ENCODE data around the gene SLC6A2. TPM values are rescaled to one million over a fixed set of nuclear protein-coding genes. Genes with fewer than 3 reads are reported as not detected.

Gene SLC6A2
- total RNA-seq, 2 experiments from 2014 or later: not detected

GRCh38 chr16:55632259-55632658, 23.5 kb upstream of the SLC6A2 start:
- Mint-ChIP-seq H3K9me3 (ENCODE audit: insufficient read depth) (no peaks in the 10 kb centered on the region), H3K4me1 (ENCODE audit: low read depth) (no peaks in the 10 kb centered on the region), H3K4me3 (no peak overlapping the region), H3K27me3 (ENCODE audit: low read depth) (no peaks in the 10 kb centered on the region), H3K27ac (no peak overlapping the region), H3K36me3 (ENCODE audit: low read depth) (no peaks in the 10 kb centered on the region)
- POLR2A ChIA-PET: no interaction called here
- DNase-seq: no peak
- CTCF ChIA-PET: no interaction called here
- ATAC-seq: no peak

- H3K36me3 Mint-ChIP-seq (ENCODE audit: low read depth): no peaks in the 10 kb centered on the region
- ChIA-PET POLR2A (no interaction called here), CTCF (no interaction called here)
- H3K9me3 Mint-ChIP-seq (ENCODE audit: insufficient read depth): no peaks in the 10 kb centered on the region
- ATAC-seq (no peak), DNase-seq (no peak)
- H3K4me1 Mint-ChIP-seq (ENCODE audit: low read depth): no peaks in the 10 kb centered on the region
- no peak overlapping the region for H3K27ac Mint-ChIP-seq
- no peaks in the 10 kb centered on the region for H3K27me3 Mint-ChIP-seq (ENCODE audit: low read depth)
- H3K4me3 Mint-ChIP-seq: no peak overlapping the region
These were observed 21.6 kb upstream of the SLC6A2 start for GRCh38 chr16:55634193-55634592.

GRCh38 chr16:55638256-55638655, 17.5 kb upstream of the SLC6A2 start:
- H3K4me1 Mint-ChIP-seq (ENCODE audit: low read depth): no peaks in the 10 kb centered on the region
- no peaks in the 10 kb centered on the region for H3K27me3 Mint-ChIP-seq (ENCODE audit: low read depth)
- no peak for ATAC-seq
- no peak overlapping the region for H3K4me3 Mint-ChIP-seq
- POLR2A ChIA-PET: no interaction called here
- H3K9me3 Mint-ChIP-seq (ENCODE audit: insufficient read depth): no peaks in the 10 kb centered on the region
- no peak for DNase-seq
- H3K27ac Mint-ChIP-seq: no peak overlapping the region
- H3K36me3 Mint-ChIP-seq (ENCODE audit: low read depth): no peaks in the 10 kb centered on the region
- CTCF ChIA-PET: no interaction called here

GRCh38 chr16:55640701-55641327, 15.0 kb upstream of the SLC6A2 start:
- POLR2A ChIA-PET: no interaction called here
- no peak for ATAC-seq
- no peaks in the 10 kb centered on the region for H3K4me1 Mint-ChIP-seq (ENCODE audit: low read depth)
- H3K27ac Mint-ChIP-seq: no peak overlapping the region
- DNase-seq: no peak
- no peaks in the 10 kb centered on the region for H3K27me3 Mint-ChIP-seq (ENCODE audit: low read depth)
- H3K4me3 Mint-ChIP-seq: no peak overlapping the region
- CTCF ChIA-PET: interaction anchor here (0.8 kb wide), 1 partner anchor 176 kb away, joined by 4 read pairs; no protein-coding TSS in a partner anchor
- no peaks in the 10 kb centered on the region for H3K36me3 Mint-ChIP-seq (ENCODE audit: low read depth)
- H3K9me3 Mint-ChIP-seq (ENCODE audit: insufficient read depth): no peaks in the 10 kb centered on the region

GRCh38 chr16:55641430-55642056, 14.2 kb upstream of the SLC6A2 start:
- Mint-ChIP-seq H3K9me3 (ENCODE audit: insufficient read depth) (no peaks in the 10 kb centered on the region), H3K4me3 (no peak overlapping the region), H3K27me3 (ENCODE audit: low read depth) (no peaks in the 10 kb centered on the region), H3K36me3 (ENCODE audit: low read depth) (no peaks in the 10 kb centered on the region), H3K27ac (no peak overlapping the region), H3K4me1 (ENCODE audit: low read depth) (no peaks in the 10 kb centered on the region)
- POLR2A ChIA-PET: no interaction called here
- CTCF ChIA-PET: interaction anchor here (0.8 kb wide), 1 partner anchor 176 kb away, joined by 4 read pairs; no protein-coding TSS in a partner anchor
- ATAC-seq (no peak), DNase-seq (no peak)

- CTCF ChIA-PET: no interaction called here
- ATAC-seq: no peak
These were observed 13.2 kb upstream of the SLC6A2 start for GRCh38 chr16:55642611-55643010.

GRCh38 chr16:55643161-55643970, 12.4 kb upstream of the SLC6A2 start:
- CTCF ChIA-PET: no interaction called here
- no peak overlapping the region for H3K4me3 Mint-ChIP-seq
- H3K9me3 Mint-ChIP-seq (ENCODE audit: insufficient read depth): no peaks in the 10 kb centered on the region
- DNase-seq: no peak
- no peaks in the 10 kb centered on the region for H3K4me1 Mint-ChIP-seq (ENCODE audit: low read depth)
- H3K27me3 Mint-ChIP-seq (ENCODE audit: low read depth): no peaks in the 10 kb centered on the region
- no peaks in the 10 kb centered on the region for H3K36me3 Mint-ChIP-seq (ENCODE audit: low read depth)
- ATAC-seq: no peak
- POLR2A ChIA-PET: no interaction called here
- H3K27ac Mint-ChIP-seq: no peak overlapping the region

More at GRCh38 chr16:55642611-55643010, 13.2 kb upstream of the SLC6A2 start:
- POLR2A ChIA-PET: no interaction called here
- no peaks in the 10 kb centered on the region for H3K4me1 Mint-ChIP-seq (ENCODE audit: low read depth)
- no peaks in the 10 kb centered on the region for H3K9me3 Mint-ChIP-seq (ENCODE audit: insufficient read depth)
- H3K27ac Mint-ChIP-seq: no peak overlapping the region
- H3K36me3 Mint-ChIP-seq (ENCODE audit: low read depth): no peaks in the 10 kb centered on the region
- H3K4me3 Mint-ChIP-seq: no peak overlapping the region
- DNase-seq: no peak
- H3K27me3 Mint-ChIP-seq (ENCODE audit: low read depth): no peaks in the 10 kb centered on the region

GRCh38 chr16:55645986-55646385, 9.8 kb upstream of the SLC6A2 start:
- Mint-ChIP-seq H3K4me3 (no peak overlapping the region), H3K4me1 (ENCODE audit: low read depth) (no peaks in the 10 kb centered on the region), H3K27ac (no peak overlapping the region), H3K9me3 (ENCODE audit: insufficient read depth) (no peaks in the 10 kb centered on the region), H3K27me3 (ENCODE audit: low read depth) (no peaks in the 10 kb centered on the region), H3K36me3 (ENCODE audit: low read depth) (no peaks in the 10 kb centered on the region)
- CTCF ChIA-PET: no interaction called here
- POLR2A ChIA-PET: no interaction called here
- ATAC-seq (no peak), DNase-seq (no peak)

GRCh38 chr16:55647343-55647742, 8.4 kb upstream of the SLC6A2 start:
- CTCF ChIA-PET: no interaction called here
- no peaks in the 10 kb centered on the region for H3K9me3 Mint-ChIP-seq (ENCODE audit: insufficient read depth)
- H3K27me3 Mint-ChIP-seq (ENCODE audit: low read depth): no peaks in the 10 kb centered on the region
- no peak for ATAC-seq
- no peaks in the 10 kb centered on the region for H3K36me3 Mint-ChIP-seq (ENCODE audit: low read depth)
- H3K4me3 Mint-ChIP-seq: no peak overlapping the region
- no peak for DNase-seq
- POLR2A ChIA-PET: no interaction called here
- H3K4me1 Mint-ChIP-seq (ENCODE audit: low read depth): no peaks in the 10 kb centered on the region
- H3K27ac Mint-ChIP-seq: no peak overlapping the region

GRCh38 chr16:55647798-55648197, 8.0 kb upstream of the SLC6A2 start:
- H3K4me1 Mint-ChIP-seq (ENCODE audit: low read depth): no peaks in the 10 kb centered on the region
- no peak for ATAC-seq
- no peak overlapping the region for H3K27ac Mint-ChIP-seq
- no peak overlapping the region for H3K4me3 Mint-ChIP-seq
- H3K9me3 Mint-ChIP-seq (ENCODE audit: insufficient read depth): no peaks in the 10 kb centered on the region
- no peaks in the 10 kb centered on the region for H3K27me3 Mint-ChIP-seq (ENCODE audit: low read depth)
- H3K36me3 Mint-ChIP-seq (ENCODE audit: low read depth): no peaks in the 10 kb centered on the region
- no peak for DNase-seq
- POLR2A ChIA-PET: no interaction called here
- CTCF ChIA-PET: no interaction called here

- ATAC-seq (no peak), DNase-seq (no peak)
- CTCF ChIA-PET: no interaction called here
- no peaks in the 10 kb centered on the region for H3K4me1 Mint-ChIP-seq (ENCODE audit: low read depth)
- POLR2A ChIA-PET: no interaction called here
- no peaks in the 10 kb centered on the region for H3K36me3 Mint-ChIP-seq (ENCODE audit: low read depth)
- H3K27ac Mint-ChIP-seq: no peak overlapping the region
- peaks cover 6% of the 10 kb centered on the region for H3K27me3 Mint-ChIP-seq (ENCODE audit: low read depth)
- H3K9me3 Mint-ChIP-seq (ENCODE audit: insufficient read depth): no peaks in the 10 kb centered on the region
- no peak overlapping the region for H3K4me3 Mint-ChIP-seq
These were observed 3.7 kb upstream of the SLC6A2 start for GRCh38 chr16:55651841-55652824.
